ENCODE results near the gene MIDN.

DNA sequence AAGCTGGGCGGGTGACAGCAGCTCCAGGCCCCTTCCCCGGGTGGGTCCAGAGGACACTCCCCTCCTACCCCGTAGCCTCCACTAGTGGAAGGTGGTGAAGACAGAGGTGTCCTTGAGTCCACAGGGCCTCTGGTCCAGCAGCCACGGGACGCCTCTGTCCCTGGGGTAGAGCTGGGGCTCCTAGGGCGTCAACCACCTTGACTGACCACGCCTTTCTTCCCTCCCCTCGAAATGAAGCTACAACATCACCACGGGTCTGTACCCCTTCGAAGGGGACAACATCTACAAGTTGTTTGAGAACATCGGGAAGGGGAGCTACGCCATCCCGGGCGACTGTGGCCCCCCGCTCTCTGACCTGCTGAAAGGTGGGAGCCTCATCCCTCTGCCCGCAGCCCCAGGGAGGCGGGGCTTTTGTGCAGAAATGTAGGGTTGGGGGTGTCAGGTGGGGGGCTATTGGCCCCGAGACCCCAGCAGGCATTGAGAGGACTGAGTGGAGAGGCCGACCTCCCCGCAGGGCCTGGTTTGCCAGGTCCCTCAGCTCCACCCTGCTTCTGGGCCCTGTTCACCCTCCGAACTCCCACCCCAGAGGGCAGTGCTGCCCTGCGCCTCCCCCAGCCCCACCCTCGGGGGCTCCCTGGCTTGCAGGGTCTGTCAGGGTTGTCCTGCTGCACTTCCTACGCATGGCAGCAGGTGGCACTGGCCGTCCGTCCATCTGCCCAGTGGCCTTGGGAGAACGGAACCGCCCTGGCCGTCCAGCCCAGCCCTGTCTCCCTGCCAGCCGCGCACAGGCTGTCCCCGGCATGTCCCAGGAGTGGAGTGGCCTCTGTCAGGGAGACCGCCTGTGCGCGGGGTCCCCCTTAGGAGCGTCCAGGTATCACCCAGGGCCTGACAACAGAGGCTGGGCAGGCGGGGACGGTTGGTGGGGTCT lies 27.1 kb upstream of the MIDN start:
- TF ChIP-seq, protein P1, sequence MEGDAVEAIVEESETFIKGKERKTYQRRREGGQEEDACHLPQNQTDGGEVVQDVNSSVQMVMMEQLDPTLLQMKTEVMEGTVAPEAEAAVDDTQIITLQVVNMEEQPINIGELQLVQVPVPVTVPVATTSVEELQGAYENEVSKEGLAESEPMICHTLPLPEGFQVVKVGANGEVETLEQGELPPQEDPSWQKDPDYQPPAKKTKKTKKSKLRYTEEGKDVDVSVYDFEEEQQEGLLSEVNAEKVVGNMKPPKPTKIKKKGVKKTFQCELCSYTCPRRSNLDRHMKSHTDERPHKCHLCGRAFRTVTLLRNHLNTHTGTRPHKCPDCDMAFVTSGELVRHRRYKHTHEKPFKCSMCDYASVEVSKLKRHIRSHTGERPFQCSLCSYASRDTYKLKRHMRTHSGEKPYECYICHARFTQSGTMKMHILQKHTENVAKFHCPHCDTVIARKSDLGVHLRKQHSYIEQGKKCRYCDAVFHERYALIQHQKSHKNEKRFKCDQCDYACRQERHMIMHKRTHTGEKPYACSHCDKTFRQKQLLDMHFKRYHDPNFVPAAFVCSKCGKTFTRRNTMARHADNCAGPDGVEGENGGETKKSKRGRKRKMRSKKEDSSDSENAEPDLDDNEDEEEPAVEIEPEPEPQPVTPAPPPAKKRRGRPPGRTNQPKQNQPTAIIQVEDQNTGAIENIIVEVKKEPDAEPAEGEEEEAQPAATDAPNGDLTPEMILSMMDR (IDR thresholded peaks at IDR 0.05 in 2 of 3, conservative IDR thresholded peaks at IDR 0.05 in 1 of 3; ENCODE audit: control insufficient read depth in 2 of 3, extremely low read depth in 1 of 3, insufficient read depth in 1 of 3, low read depth in 3 of 3, low read length in 3 of 3) = peak; percentile 26 to 55 (median 33); a peak in 4 of 6 replicates
- TF ChIP-seq EED (IDR thresholded peaks at IDR 0.05; ENCODE audit: low read depth) = no peak

Measured in GM12878 (cell line).